H1 (cell line): Measurements from ENCODE around the gene ATXN1L. TPM values are rescaled to one million over a fixed set of nuclear protein-coding genes. Genes with fewer than 3 reads are reported as not detected.

Source experiments
- ASH2L ChIP-seq: fragments of 200-600, 300-600 bp; sonication (generic); IDR thresholded peaks from one replicate; pipeline ENCODE4 v1.7.1; 2017; ENCODE audit warnings: low read length
- BACH1 ChIP-seq: IDR thresholded peaks from 2 replicates; pipeline ENCODE4 v1.6.1; 2012; ENCODE audit warnings: low read length, improper control_type of control experiment
- GTF2F1 ChIP-seq: IDR thresholded peaks from 2 replicates; pipeline ENCODE4 v1.6.1; 2012; ENCODE audit warnings: low read depth, low read length, improper control_type of control experiment, borderline replicate concordance
- HDAC2 ChIP-seq, 2 experiments: fragments of 300-600 bp in 1 of 2; sonication (generic) in 1 of 2; IDR thresholded peaks; 2 replicates each; pipeline ENCODE4 v1.6.1; 2011 to 2012; ENCODE audit warnings: low read depth in 2 of 2, low read length in 2 of 2, mild to moderate bottlenecking in 2 of 2, moderate library complexity in 2 of 2, borderline replicate concordance in 1 of 2, inconsistent platforms in 1 of 2
- JUND ChIP-seq: IDR thresholded peaks from 2 replicates; pipeline ENCODE4 v1.6.1; 2011; ENCODE audit warnings: mild to moderate bottlenecking, improper control_type of control experiment, low read length
- KDM4A ChIP-seq: IDR thresholded peaks from one replicate; pipeline ENCODE4 v1.7.1; 2012; ENCODE audit warnings: low read depth, mild to moderate bottlenecking, moderate library complexity, low read length, inconsistent platforms; ENCODE audit not compliant: severe bottlenecking
- RNF2 ChIP-seq: fragments of 200-900, 300-1000 bp; sonication (generic); IDR thresholded peaks from 2 replicates; pipeline ENCODE4 v1.7.1; 2016; ENCODE audit warnings: borderline replicate concordance, low read depth, mild to moderate bottlenecking, antibody characterized with exemption, low read length; ENCODE audit not compliant: poor library complexity, severe bottlenecking; ENCODE audit errors: missing control alignments
- TEAD4 ChIP-seq: IDR thresholded peaks from 2 replicates; pipeline ENCODE4 v1.6.1; 2012; ENCODE audit warnings: low read depth, low read length, inconsistent platforms, mixed read lengths
- YY1 ChIP-seq: IDR thresholded peaks from 2 replicates; pipeline ENCODE4 v1.6.1; 2011; ENCODE audit warnings: low read depth, mild to moderate bottlenecking, low read length
- polyA plus RNA-seq, 7 experiments: library from polyadenylated mRNA; depleted of rRNA in 3 of 7; stranded (reverse) in 5 of 7; unstranded in 2 of 7; fragments of >200 nt in 5 of 7; fragments of 200-250 nt in 2 of 7; gene quantifications; 1 replicate in 5 of 7; 2 replicates in 1 of 7; 4 replicates in 1 of 7; pipeline versions ENCODE4 v1.2.1 to v1.2.3, GENCODE V29; 2011 to 2013; ENCODE audit warnings: missing spikeins in 2 of 7, mixed read lengths in 2 of 7
- total RNA-seq: library from RNA; stranded (reverse); fragmentation: NEBNext Ultra II Directional; extraction: Animal tissue kit (Norgen Biotek cat#: 25700); gene quantifications from 2 replicates; pipeline ENCODE4 v1.2.1, GENCODE V29; 2021

The ATXN1L gene
- total and polyA plus RNA-seq, 2 of the 8 experiments (the other 6 are each of a cell fraction or from before 2014, with no cell fraction given) = 12.1 to 23.8 TPM

DNA sequence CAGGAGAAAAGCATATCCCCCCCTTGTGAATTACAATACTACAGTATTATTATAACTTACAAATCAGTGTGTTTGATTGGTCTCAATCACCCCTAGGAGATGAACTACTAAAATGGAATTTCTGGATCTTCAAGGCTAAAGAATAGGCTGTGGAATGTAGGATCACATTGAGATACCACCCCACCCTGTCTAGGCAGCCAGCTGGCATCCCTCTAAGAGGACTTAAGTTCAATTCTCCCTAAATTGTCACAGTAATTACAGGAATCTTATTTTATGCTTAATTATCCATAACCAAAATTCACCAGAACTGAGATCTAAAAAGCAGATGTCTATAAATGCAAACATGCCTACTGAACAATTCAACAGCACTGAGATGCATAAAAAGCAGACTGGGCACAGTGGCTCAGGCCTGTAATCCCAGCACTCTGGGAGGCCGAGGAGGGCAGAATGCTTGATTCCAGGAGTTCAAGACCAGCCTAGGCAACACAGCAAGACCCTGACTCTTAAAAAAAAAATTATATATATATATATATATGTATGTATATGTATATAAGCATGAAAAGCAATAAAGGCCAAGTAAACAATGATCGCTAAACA, 49.2 kb upstream of the ATXN1L start (continued):
- TF ChIP-seq RNF2 (no peak), JUND (no peak), YY1 (no peak), HDAC2 (IDR thresholded peaks at IDR 0.05; ENCODE audit: borderline replicate concordance in 1 of 2, low read depth in 2 of 2, low read length in 2 of 2) (no peak), GTF2F1 (no peak), ASH2L (no peak), TEAD4 (no peak), KDM4A (no peak), BACH1 (no peak)
